HG03103 (cell line): Measurements from ENCODE around the gene CRELD2.

Source experiments
- ATAC-seq: cut with Tn5 transposase; IDR thresholded peaks from one replicate; pipeline ENCODE4 v1.9.1; 2021; ENCODE audit warnings: low read depth; ENCODE audit not compliant: unreplicated experiment

The CRELD2 gene

GRCh38 chr22:49910229-49911155 lies 7.9 kb upstream of the CRELD2 start:
- no peak for ATAC-seq

- no peak for ATAC-seq
Observed at GRCh38 chr22:49911881-49912625, 6.4 kb upstream of the CRELD2 start.

GRCh38 chr22:49913026-49913425 lies 5.4 kb upstream of the CRELD2 start:
- ATAC-seq: no peak

- ATAC-seq: no peak
Observed at GRCh38 chr22:49913446-49913845, 5.0 kb upstream of the CRELD2 start.

GRCh38 chr22:49914256-49914655 lies 4.2 kb upstream of the CRELD2 start:
- ATAC-seq: no peak

- no peak for ATAC-seq
Observed at GRCh38 chr22:49915610-49916009, 2.8 kb upstream of the CRELD2 start.

GRCh38 chr22:49916831-49917230 lies 1.6 kb upstream of the CRELD2 start:
- ATAC-seq: no peak

- ATAC-seq: no peak
Observed at GRCh38 chr22:49918911-49919881, 762 bp downstream of the CRELD2 start.

GRCh38 chr22:49920859-49921258 lies 2.4 kb downstream of the CRELD2 start:
- ATAC-seq: no peak

GRCh38 chr22:49921508-49922278 lies 3.3 kb downstream of the CRELD2 start:
- ATAC-seq: no peak

GRCh38 chr22:49922484-49922883 lies 4.0 kb downstream of the CRELD2 start:
- no peak for ATAC-seq

- no peak for ATAC-seq
Observed at GRCh38 chr22:49922926-49923325, 4.5 kb downstream of the CRELD2 start.

GRCh38 chr22:49923445-49923844 lies 5.0 kb downstream of the CRELD2 start:
- no peak for ATAC-seq

- ATAC-seq: no peak
Observed at GRCh38 chr22:49924113-49924833, 5.8 kb downstream of the CRELD2 start.

GRCh38 chr22:49925525-49926128 lies 7.2 kb downstream of the CRELD2 start:
- ATAC-seq: no peak

- ATAC-seq: no peak
Observed at GRCh38 chr22:49926916-49927315, 8.5 kb downstream of the CRELD2 start.

- ATAC-seq: no peak
Observed at GRCh38 chr22:49927483-49928184, 9.2 kb downstream of the CRELD2 start.

GRCh38 chr22:49928185-49928495 lies 9.7 kb downstream of the CRELD2 start:
- no peak for ATAC-seq
